Activated T-helper 1 cell treated with Interleukin-2 at 50 U/mL for 16 hours (primary cell): ENCODE measurements around the gene APLF.
"Not testable (repeated sequence)": the region's sequence is repeated elsewhere in the genome, so short reads cannot be mapped to it uniquely, and the experiment has no call there.

Experiments used
- DNase-seq: peaks from one replicate; pipeline ENCODE4 v3.0.0-alpha.2; 2020; ENCODE audit warnings: low read depth

Gene APLF

GRCh38 chr2:68588589-68588988 is 121.2 kb downstream of the APLF start:
- no peak for DNase-seq

DNA sequence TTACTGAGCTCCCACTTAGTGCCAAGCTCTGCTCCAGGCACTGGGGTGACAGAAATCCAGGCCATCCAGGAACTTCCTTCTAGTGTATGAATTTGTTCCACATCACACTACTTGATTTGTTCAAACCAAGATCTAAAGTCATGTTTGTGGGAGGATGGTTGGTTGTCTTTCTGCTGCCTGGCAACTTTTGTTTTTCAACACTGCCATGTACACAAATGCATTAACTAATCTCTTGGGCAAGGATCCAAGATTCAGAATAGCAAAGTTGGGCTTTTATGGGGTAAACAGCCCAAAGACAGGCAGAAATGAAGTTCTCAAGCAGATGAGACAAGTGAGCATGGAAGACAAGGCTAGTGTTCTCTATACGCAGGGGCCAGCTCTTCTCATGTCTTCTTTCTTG is 122.6 kb downstream of the APLF start:
- no peak for DNase-seq

DNA sequence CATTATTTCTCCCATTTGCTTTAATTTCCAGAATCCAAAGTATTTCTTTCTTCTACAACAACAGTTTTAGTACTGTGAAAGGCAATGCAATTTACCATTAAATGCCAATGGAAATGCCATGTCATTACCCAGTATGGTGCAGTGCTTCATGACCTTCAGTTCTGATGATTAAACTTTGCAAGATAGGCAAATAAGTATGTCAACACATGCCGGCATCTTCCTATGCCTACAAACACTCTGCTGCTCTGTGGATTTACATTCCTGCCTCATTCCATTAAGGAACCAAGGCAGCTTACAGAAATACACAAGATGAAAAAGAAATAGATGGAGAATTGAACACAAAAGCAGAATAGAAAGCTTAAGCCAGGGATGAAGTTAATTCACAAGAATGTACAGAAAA is 123.3 kb downstream of the APLF start:
- no peak for DNase-seq

- DNase-seq: no peak
These were observed 123.8 kb downstream of the APLF start for GRCh38 chr2:68591225-68591624.

DNA sequence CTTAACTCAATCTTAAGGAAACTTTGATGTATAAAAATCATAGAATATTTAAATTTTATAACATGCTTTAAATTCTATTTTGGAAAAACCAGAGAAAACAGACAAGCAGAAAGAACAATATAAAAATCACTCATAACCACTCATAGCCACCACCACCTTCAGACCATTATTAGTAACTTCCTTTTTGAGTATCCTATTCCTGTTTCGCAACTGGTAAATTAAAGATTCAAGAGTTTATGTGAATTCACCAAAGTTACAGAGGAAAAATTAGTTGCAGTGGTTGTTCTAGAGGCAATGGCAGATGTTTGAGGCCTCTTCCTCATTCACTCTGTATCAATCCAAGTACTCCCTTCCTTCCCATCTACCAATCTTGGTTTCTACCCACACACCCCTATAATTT is 126.7 kb downstream of the APLF start:
- no peak for DNase-seq

GRCh38 chr2:68594674-68595492 is 127.5 kb downstream of the APLF start:
- peak; percentile 9 for DNase-seq

- not testable (repeated sequence) for DNase-seq
These were observed 128.1 kb downstream of the APLF start for GRCh38 chr2:68595493-68595785.

DNA sequence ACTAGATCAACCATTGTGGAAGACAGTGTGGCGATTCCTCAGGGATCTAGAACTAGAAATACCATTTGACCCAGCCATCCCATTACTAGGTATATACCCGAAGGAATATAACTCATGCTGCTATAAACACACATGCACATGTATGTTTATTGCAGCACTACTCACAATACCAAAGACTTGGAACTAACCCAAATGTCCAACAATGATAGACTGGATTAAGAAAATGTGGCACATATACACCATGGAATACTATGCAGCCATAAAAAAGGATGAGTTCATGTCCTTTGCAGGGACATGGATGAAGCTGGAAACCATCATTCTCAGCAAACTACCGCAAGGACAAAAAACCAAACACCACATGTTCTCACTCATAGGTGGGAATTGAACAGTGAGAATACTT is 133.1 kb downstream of the APLF start:
- not testable (repeated sequence) for DNase-seq

- no peak for DNase-seq
These were observed 135.7 kb downstream of the APLF start for GRCh38 chr2:68603059-68603458.

DNA sequence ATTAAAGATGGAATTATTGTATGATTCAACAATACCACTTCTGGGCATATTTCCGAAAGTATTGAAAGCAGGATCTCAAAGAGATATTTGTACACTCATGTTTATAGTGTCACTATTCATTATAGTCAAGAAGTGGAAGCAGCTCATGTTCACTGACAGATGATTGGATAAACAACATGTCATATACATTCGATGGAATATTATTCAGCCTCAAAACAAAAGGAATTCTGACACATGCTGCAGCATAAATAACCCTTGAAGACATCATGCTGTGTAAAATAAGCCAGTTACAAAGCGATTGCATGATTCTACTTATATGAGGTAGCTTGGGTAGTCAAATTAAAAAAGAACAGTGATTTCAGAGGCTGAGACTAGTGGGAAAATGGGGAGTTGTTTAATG is 136.7 kb downstream of the APLF start:
- DNase-seq: no peak

DNA sequence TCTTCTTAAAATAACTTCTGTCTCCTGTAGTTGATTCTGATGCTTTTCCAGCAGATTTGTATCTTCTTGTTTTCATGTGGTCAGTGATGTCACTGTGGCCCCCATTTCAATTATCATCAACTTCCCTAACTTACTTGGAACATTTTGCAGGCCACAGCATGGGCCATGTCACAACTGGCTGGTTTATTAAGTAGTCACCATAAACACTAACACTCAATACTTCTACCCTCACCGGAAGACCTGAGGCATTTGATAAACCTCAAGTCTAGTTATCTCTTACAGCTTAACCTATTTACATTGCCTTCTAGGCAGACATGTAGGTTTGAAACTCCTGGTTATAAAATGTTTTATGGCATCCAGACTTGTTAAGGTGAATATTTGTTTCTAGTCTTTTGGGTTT is 138.6 kb downstream of the APLF start:
- no peak for DNase-seq

GRCh38 chr2:68606759-68607158 is 139.4 kb downstream of the APLF start:
- no peak for DNase-seq

GRCh38 chr2:68607837-68608236 is 140.5 kb downstream of the APLF start:
- DNase-seq: no peak

GRCh38 chr2:68612765-68613519 is 145.6 kb downstream of the APLF start:
- no peak for DNase-seq

DNA sequence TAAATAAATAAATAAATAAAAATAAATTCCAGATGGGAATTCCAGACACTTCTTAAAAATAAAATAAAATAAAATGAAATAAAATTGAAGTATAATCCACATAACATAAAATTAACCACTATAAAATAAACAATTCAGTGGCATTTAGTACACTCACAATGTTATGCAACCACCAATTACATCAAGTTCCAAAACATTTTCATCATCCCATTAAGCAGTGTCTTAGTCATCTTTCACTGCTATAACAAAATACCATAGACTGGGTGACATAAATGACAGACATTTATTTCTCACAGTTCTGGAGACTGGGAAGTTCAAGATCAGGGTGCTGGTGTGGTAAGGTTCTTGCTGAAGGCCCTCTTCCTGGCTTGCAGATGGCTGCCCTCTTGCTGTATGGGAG is 153.4 kb downstream of the APLF start:
- DNase-seq: no peak

GRCh38 chr2:68623820-68624219 is 156.4 kb downstream of the APLF start:
- no peak for DNase-seq

GRCh38 chr2:68627615-68628014 is 160.2 kb downstream of the APLF start:
- no peak for DNase-seq
